K562 (cell line): Measurements from ENCODE around the gene IFITM2.

Experiments
- GTF3C2 ChIP-seq: IDR thresholded peaks from 3 replicates; pipeline ENCODE4 v1.6.1; 2011; ENCODE audit warnings: borderline replicate concordance, mild to moderate bottlenecking, moderate library complexity; ENCODE audit not compliant: insufficient read length; ENCODE audit errors: extremely low read depth
- POLR2A ChIP-seq: fragments of 450-650 bp; conservative IDR thresholded peaks from 2 replicates; pipeline ENCODE4 v1.6.1; 2016
- ZC3H11A ChIP-seq: IDR thresholded peaks from 2 replicates; pipeline ENCODE4 v1.6.1; 2012; ENCODE audit warnings: low read depth, low read length, improper control_type of control experiment

DNA sequence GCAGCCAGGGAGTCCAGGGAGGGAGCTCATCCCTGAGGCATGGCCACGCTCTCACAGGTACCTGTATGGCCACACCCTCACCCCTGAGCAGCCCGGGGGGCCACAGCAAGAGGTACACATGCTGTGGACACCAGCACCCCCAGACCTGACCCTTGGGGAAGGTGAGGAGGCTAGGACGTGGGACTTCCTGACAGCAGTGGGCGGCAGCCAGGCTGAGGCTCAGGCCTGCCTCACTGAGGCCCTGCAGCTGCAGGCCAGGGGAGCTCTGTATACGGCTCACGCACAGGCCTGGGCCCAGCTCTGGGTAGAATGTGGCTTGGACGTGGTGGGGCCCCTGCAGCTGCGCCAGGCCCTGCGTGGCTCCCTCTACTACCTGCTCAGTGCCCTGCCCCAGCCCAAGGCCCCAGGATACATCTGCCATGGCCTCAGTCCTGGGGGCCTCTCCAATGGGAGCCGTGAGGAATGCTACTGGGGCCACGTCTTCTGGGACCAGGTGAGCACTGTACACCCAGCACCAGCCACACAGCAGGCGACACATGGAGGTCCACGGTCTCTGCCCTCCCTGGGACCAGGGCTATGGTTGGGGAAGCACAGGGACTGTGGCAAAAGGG, 16.9 kb upstream of the IFITM2 start:
- no peak for TF ChIP-seq ZC3H11A
- TF ChIP-seq GTF3C2 = no peak
- TF ChIP-seq POLR2A = no peak
